IMR-90 (cell line): ENCODE results near the gene FANCL. TPM values are rescaled to one million over a fixed set of nuclear protein-coding genes. Genes with fewer than 3 reads are reported as not detected.

ENCODE experiments used
- ATAC-seq: fragments of 200-7000 bp; cut with Tn5 transposase; 2 replicates; pipeline ENCODE4 v1.9.1; 2020; ENCODE audit warnings: low read depth, mild to moderate bottlenecking, moderate library complexity
- BruUV-seq: library from RNA; stranded (reverse); fragments of 400-500 nt; replicated peaks from 2 replicates; lab custom pipeline; 2021; lab: Mats Ljungman, UMichigan
- CTCF ChIA-PET: fragments of 300-600 bp; formaldehyde crosslinking; extraction: SDS; loops from one replicate; lab custom pipeline; 2021; ENCODE audit warnings: antibody characterized with exemption; lab: Yijun Ruan, JAX
- POLR2A ChIA-PET: fragments of 300-600 bp; sonication (Branson Sonifier 250); formaldehyde crosslinking; loops from one replicate; lab custom pipeline; 2022; ENCODE audit warnings: antibody characterized with exemption; ENCODE audit not compliant: unreplicated experiment; lab: Charles Lee
- DNase-seq: peaks from one replicate; pipeline ENCODE4 v3.0.0; 2013
- H2AFZ ChIP-seq: replicated peaks from 2 replicates; pipeline ENCODE3; 2013; ENCODE audit warnings: low read length, mild to moderate bottlenecking; ENCODE audit not compliant: poor library complexity
- H2AK5ac ChIP-seq: 2 replicates; pipeline ENCODE4 v1.6.1; 2013; ENCODE audit warnings: low read depth, low read length, inconsistent platforms
- H2AK9ac ChIP-seq: replicated peaks from 2 replicates; pipeline ENCODE3; 2013; ENCODE audit warnings: mild to moderate bottlenecking, low read depth, low read length, moderate library complexity; ENCODE audit not compliant: poor library complexity
- H2BK120ac ChIP-seq: 2 replicates; pipeline ENCODE4 v1.6.1; 2013; ENCODE audit warnings: low read depth, low read length, inconsistent platforms
- H2BK15ac ChIP-seq: 3 replicates; pipeline ENCODE4 v1.6.1; 2013; ENCODE audit warnings: low read depth, low read length, inconsistent platforms
- H2BK20ac ChIP-seq: 2 replicates; pipeline ENCODE4 v1.6.1; 2013; ENCODE audit warnings: low read depth, mild to moderate bottlenecking, inconsistent platforms, low read length, moderate library complexity
- H2BK5ac ChIP-seq: 2 replicates; pipeline ENCODE4 v1.6.1; 2013; ENCODE audit warnings: mild to moderate bottlenecking, low read depth, low read length, inconsistent platforms; ENCODE audit not compliant: poor library complexity, severe bottlenecking
- H3K14ac ChIP-seq: replicated peaks from 2 replicates; pipeline ENCODE4 v1.6.1; 2013; ENCODE audit warnings: low read depth, low read length, inconsistent platforms
- H3K18ac ChIP-seq: 2 replicates; pipeline ENCODE4 v1.6.1; 2013; ENCODE audit warnings: low read depth, low read length, control low read depth
- H3K23ac ChIP-seq: 2 replicates; pipeline ENCODE4 v1.6.1; 2013; ENCODE audit warnings: low read depth, low read length, inconsistent platforms
- H3K27ac ChIP-seq: 2 replicates; pipeline ENCODE4 v1.5.1; 2013; ENCODE audit warnings: mild to moderate bottlenecking, control low read depth, low read length; ENCODE audit not compliant: insufficient read depth
- H3K27me3 ChIP-seq: 2 replicates; pipeline ENCODE4 v1.6.1; 2013; ENCODE audit warnings: low read length; ENCODE audit not compliant: control insufficient read depth, insufficient read depth
- H3K36me3 ChIP-seq: 2 replicates; pipeline ENCODE4 v1.6.1; 2013; ENCODE audit warnings: low read length, mixed read lengths; ENCODE audit not compliant: control insufficient read depth, insufficient read depth
- H3K4ac ChIP-seq: 2 replicates; pipeline ENCODE4 v1.6.1; 2013; ENCODE audit warnings: low read depth, low read length, inconsistent platforms
- H3K4me1 ChIP-seq: 2 replicates; pipeline ENCODE4 v1.6.1; 2013; ENCODE audit warnings: low read length, mixed read lengths; ENCODE audit not compliant: control insufficient read depth, insufficient read depth
- H3K4me2 ChIP-seq: 2 replicates; pipeline ENCODE4 v1.6.1; 2013; ENCODE audit warnings: low read depth, mild to moderate bottlenecking, control low read depth, low read length, moderate library complexity
- H3K4me3 ChIP-seq: 2 replicates; pipeline ENCODE4 v1.5.1; 2013; ENCODE audit warnings: low read depth, mild to moderate bottlenecking, control low read depth, low read length, moderate library complexity; ENCODE audit not compliant: insufficient read depth
- H3K56ac ChIP-seq: 2 replicates; pipeline ENCODE4 v1.6.1; 2013; ENCODE audit warnings: low read length, inconsistent platforms; ENCODE audit not compliant: insufficient read depth; ENCODE audit errors: extremely low read depth
- H3K79me1 ChIP-seq, 2 experiments: 2 replicates each; pipeline ENCODE4 v1.6.1; 2013; ENCODE audit warnings: low read length in 2 of 2, inconsistent platforms in 1 of 2, low read depth in 1 of 2
- H3K9ac ChIP-seq: 2 replicates; pipeline ENCODE4 v1.6.1; 2013; ENCODE audit warnings: low read depth, low read length, control low read depth
- H3K9me1 ChIP-seq: 2 replicates; pipeline ENCODE4 v1.6.1; 2013; ENCODE audit warnings: low read length, inconsistent platforms; ENCODE audit not compliant: insufficient read depth
- H3K9me3 ChIP-seq: 2 replicates; pipeline ENCODE4 v1.6.1; 2013; ENCODE audit warnings: low read length; ENCODE audit not compliant: control insufficient read depth, insufficient read depth
- H4K20me1 ChIP-seq: 2 replicates; pipeline ENCODE4 v1.6.1; 2013; ENCODE audit warnings: low read length, inconsistent platforms; ENCODE audit not compliant: insufficient read depth
- H4K5ac ChIP-seq: 2 replicates; pipeline ENCODE4 v1.6.1; 2013; ENCODE audit warnings: mild to moderate bottlenecking, low read depth, low read length, control low read depth
- H4K8ac ChIP-seq, 2 experiments: 2 replicates each; pipeline ENCODE4 v1.6.1; 2013; ENCODE audit warnings: low read depth in 2 of 2, low read length in 2 of 2, control low read depth in 1 of 2, inconsistent platforms in 1 of 2
- H4K91ac ChIP-seq: 2 replicates; pipeline ENCODE4 v1.6.1; 2013; ENCODE audit warnings: low read depth, low read length, inconsistent platforms; ENCODE audit not compliant: insufficient read depth
- CEBPB ChIP-seq: IDR thresholded peaks from 2 replicates; pipeline ENCODE4 v1.6.1; 2012; ENCODE audit warnings: low read depth, low read length, improper control_type of control experiment
- ELK1 ChIP-seq: fragments of 150-350 bp; IDR thresholded peaks from 2 replicates; pipeline ENCODE4 v1.6.1; 2016; ENCODE audit warnings: low read depth, mild to moderate bottlenecking, low read length, moderate library complexity, borderline replicate concordance
- MAZ ChIP-seq: IDR thresholded peaks from 2 replicates; pipeline ENCODE4 v1.6.1; 2012; ENCODE audit warnings: low read depth, mild to moderate bottlenecking, low read length, improper control_type of control experiment, moderate library complexity, borderline replicate concordance
- POLR2A ChIP-seq: IDR thresholded peaks from 2 replicates; pipeline ENCODE4 v1.6.1; 2012; ENCODE audit warnings: mild to moderate bottlenecking, low read depth, low read length
- WGBS, 2 experiments: methylation state at CpG; one replicate each; pipeline versions ENCODE4 v1.1.5 to v1.1.7; 2013; ENCODE audit warnings: missing lambda C conversion rate in 2 of 2; ENCODE audit not compliant: insufficient read length in 1 of 2; ENCODE audit errors: extremely low coverage in 2 of 2; 5-methylcytosine and 5-hydroxymethylcytosine counted together
- dilution Hi-C: fragments of 300-500 bp; cut with HindIII; formaldehyde crosslinking; loops from one replicate; pipeline ENCODE4 v1.14.3; 2018; ENCODE audit warnings: low sequenced_read_pairs; ENCODE audit not compliant: unreplicated experiment
- in situ Hi-C: fragments of 300-500 bp; cut with MboI; formaldehyde crosslinking; loops from 3 replicates; pipeline ENCODE4 v1.14.3; 2019; ENCODE audit warnings: low sequenced_read_pairs, inconsistent platforms, mixed read lengths
- intact Hi-C: fragments of 100-400 bp; cut with micrococcal nuclease; formaldehyde crosslinking; loops from 2 replicates; pipeline ENCODE4 v1.10.0; 2022
- polyA plus RNA-seq, 3 experiments: library from polyadenylated mRNA; depleted of rRNA; stranded (reverse); fragments of >200 nt; gene quantifications; 2 replicates each; pipeline ENCODE4 v1.2.3, GENCODE V29; 2012; ENCODE audit warnings: low replicate concordance in 1 of 3
- total RNA-seq: library from RNA; depleted of rRNA; stranded (reverse); fragments of >200 nt; gene quantifications from 2 replicates; pipeline ENCODE4 v1.2.3, GENCODE V29; 2012

Gene FANCL
- total and polyA plus RNA-seq, 2 of the 4 experiments (the other 2 are of a cell fraction): 9.0 to 12.7 TPM

- Histone ChIP-seq H3K14ac (no peak overlapping the region), H2BK120ac (no peak overlapping the region), H4K91ac (no peak overlapping the region), H2AK5ac (no peak overlapping the region), H4K8ac (no peak overlapping the region), H3K4ac (no peak overlapping the region), H3K4me3 (no peak overlapping the region), H2AK9ac (no peak overlapping the region), H4K20me1 (no peaks in the 10 kb centered on the region), H3K27me3 (no peaks in the 10 kb centered on the region), H3K23ac (no peak overlapping the region), H2AFZ (no peak overlapping the region), H3K4me1 (no peaks in the 10 kb centered on the region), H3K4me2 (no peak overlapping the region), H3K9me3 (no peaks in the 10 kb centered on the region), H3K18ac (no peak overlapping the region), H3K79me1 (no peaks in the 10 kb centered on the region; a peak in 1 of 4 replicates), H4K5ac (no peak overlapping the region), H3K9me1 (no peaks in the 10 kb centered on the region), H3K9ac (no peak overlapping the region), H3K56ac (no peak overlapping the region), H2BK5ac (no peak overlapping the region), H3K27ac (no peak overlapping the region), H3K36me3 (no peaks in the 10 kb centered on the region), H2BK20ac (no peak overlapping the region), H2BK15ac (no peak overlapping the region)
- intact Hi-C loops (no loop called here), in situ Hi-C loops (loop anchor here (25.0 kb wide), 1 partner anchor 297 kb away; no protein-coding TSS in a partner anchor), dilution Hi-C loops (no loop called here)
- no CpG with 5 or more reads among the region's 3 CpGs for WGBS, 2 experiments
- TF ChIP-seq CEBPB: no peak
- TF ChIP-seq MAZ: no peak
- no peak for TF ChIP-seq POLR2A
- no peak for TF ChIP-seq ELK1
- ChIA-PET CTCF (no interaction called here), POLR2A (no interaction called here)
- peak; percentile 81 for DNase-seq
- no TSS peak for BruUV-seq
- no peak; the same call in 1 of the 2 replicates for ATAC-seq
Observed at GRCh38 chr2:58140508-58141072, 100.5 kb downstream of the FANCL start.
